GM18909 (cell line): ENCODE data around the gene CD47.

Source experiments
- ATAC-seq: cut with Tn5 transposase; IDR thresholded peaks from one replicate; pipeline ENCODE4 v1.9.1; 2021; ENCODE audit warnings: mild to moderate bottlenecking; ENCODE audit not compliant: unreplicated experiment, poor library complexity

The CD47 gene

DNA sequence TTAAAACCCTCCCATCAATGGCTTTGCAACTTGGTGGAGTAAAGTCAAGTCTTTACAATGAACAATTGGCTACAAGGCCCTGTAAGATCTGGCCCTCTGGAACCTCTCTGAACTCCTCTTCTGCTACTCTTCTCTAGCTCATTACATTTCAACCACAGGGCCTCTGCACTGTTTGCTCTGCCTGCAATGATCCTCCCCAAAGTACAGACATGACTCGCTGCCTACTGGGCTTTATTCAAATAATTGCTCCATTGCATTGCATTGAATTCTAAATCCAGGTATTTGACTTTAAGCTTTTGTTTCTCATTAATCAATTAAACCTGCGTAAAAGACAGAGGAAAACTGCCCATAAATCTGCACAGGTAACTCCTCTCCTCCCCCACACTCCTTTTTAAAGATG, 96.7 kb downstream of the CD47 start:
- no peak for ATAC-seq

DNA sequence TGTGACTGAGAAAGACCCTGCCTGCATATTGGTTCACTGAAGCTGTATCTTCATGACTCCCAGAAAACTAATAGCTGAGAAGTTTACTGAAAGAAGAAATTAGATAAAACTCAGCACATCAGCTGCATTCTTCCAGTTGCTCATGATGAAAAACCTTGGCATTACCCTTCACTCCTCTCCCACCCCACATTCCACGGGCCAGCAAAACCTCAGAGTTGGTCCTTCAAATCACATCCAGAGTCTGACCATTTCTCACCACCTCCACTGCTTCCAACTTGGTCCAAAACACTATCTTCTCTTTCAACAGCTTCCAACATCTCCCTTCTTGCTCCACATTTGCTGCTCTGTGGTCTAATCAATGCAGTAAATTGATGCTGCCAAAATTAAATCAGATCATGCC, 97.1 kb downstream of the CD47 start:
- no peak for ATAC-seq
